Measurements from ENCODE around the gene HSD17B1. TPM values are rescaled to one million over a fixed set of nuclear protein-coding genes. Genes with fewer than 3 reads are reported as not detected.

The HSD17B1 gene
- polyA plus RNA-seq, 4 donors = 2.0 to 2.7 (median 2.3) TPM

GRCh38 chr17:42513686-42514085 is 39.0 kb upstream of the HSD17B1 start:
- WGBS, 3 donors = 96% methylated on average over 11 of the region's 11 CpGs
- H3K36me3 ChIP-seq (ENCODE audit: control insufficient read depth in 3 of 3, insufficient read depth in 2 of 3, low read depth in 1 of 3, low read length in 3 of 3) = peaks cover 0 to 88% (median 6%) of the 10 kb centered on the region in 3 donors
- H3K27me3 ChIP-seq (ENCODE audit: control insufficient read depth in 3 of 3, insufficient read depth in 3 of 3, low read length in 3 of 3) = no peaks in the 10 kb centered on the region
- no peak overlapping the region for H3K4me3 ChIP-seq (ENCODE audit: low read depth in 1 of 3, low read length in 3 of 3)
- DNase-seq (no peak), FAIRE-seq (no peak)
- H3K9me3 ChIP-seq (ENCODE audit: control insufficient read depth in 2 of 2, insufficient read depth in 1 of 2, low read depth in 1 of 2, low read length in 1 of 2) = no peaks in the 10 kb centered on the region
- H3K4me1 ChIP-seq (ENCODE audit: control insufficient read depth in 3 of 3, insufficient read depth in 2 of 3, low read depth in 1 of 3, low read length in 2 of 3) = peaks cover 0 to 54% (median 9%) of the 10 kb centered on the region in 3 donors
- peak overlapping the region in 2 of 3 donors; percentile 23 to 73 for H3K27ac ChIP-seq (ENCODE audit: low read depth in 1 of 3, low read length in 2 of 3)

DNA sequence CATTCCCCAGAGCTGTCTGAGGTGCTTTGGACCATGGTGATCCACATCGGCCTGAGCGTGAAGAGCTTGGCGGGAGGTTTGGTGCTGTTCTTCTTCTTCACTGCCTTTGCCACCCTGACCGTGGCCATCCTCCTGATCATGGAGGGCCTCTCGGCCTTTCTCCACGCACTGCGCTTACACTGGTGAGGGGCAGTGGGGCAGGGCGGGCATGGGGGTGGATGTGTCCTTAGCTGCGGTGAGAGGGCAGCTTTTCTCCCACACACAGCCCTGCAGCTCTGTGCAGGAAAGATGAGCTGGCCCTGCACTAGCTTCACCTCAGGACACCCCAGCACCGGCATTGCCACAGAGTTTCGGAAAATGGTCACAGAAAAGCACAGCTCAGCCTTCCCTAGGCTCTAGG is 38.4 kb upstream of the HSD17B1 start:
- WGBS, 3 donors = 97 to 99% (median 98%) methylated on average over 11 of the region's 11 CpGs

DNA sequence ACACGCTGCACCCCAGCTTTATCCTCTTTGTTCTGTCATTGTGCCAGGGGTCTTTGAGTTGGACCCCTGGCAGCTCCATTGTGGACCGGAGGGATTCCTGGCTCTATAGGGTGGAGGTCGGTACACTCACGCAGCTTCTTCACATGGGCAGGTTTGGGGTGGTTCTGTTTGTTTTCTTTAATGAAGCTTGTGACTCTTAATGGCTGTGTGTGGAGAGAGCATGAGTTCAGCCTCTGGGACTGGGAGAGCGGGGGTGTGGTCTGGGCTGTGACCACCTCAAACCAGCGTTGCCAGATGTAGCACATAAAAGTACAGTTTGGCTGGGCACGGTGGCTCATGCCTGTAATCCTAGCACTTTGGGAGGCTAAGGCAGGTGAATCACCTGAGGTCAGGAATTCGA is 37.9 kb upstream of the HSD17B1 start:
- 89 to 95% (median 93%) methylated on average over 8 of the region's 8 CpGs for WGBS, 3 donors
- Histone ChIP-seq H3K27me3 (ENCODE audit: control insufficient read depth in 3 of 3, insufficient read depth in 3 of 3, low read length in 3 of 3) (no peaks in the 10 kb centered on the region), H3K4me3 (ENCODE audit: low read depth in 1 of 3, low read length in 3 of 3) (no peak overlapping the region), H3K4me1 (ENCODE audit: control insufficient read depth in 3 of 3, insufficient read depth in 2 of 3, low read depth in 1 of 3, low read length in 2 of 3) (peaks cover 4 to 66% (median 19%) of the 10 kb centered on the region in 3 donors), H3K36me3 (ENCODE audit: control insufficient read depth in 3 of 3, insufficient read depth in 2 of 3, low read depth in 1 of 3, low read length in 3 of 3) (peaks cover 0 to 84% (median 4%) of the 10 kb centered on the region in 3 donors), H3K27ac (ENCODE audit: low read depth in 1 of 3, low read length in 2 of 3) (no peak overlapping the region), H3K9me3 (ENCODE audit: control insufficient read depth in 2 of 2, insufficient read depth in 1 of 2, low read depth in 1 of 2, low read length in 1 of 2) (no peaks in the 10 kb centered on the region)
- DNase-seq (no peak), FAIRE-seq (no peak)

More for the DNA sequence above, 38.4 kb upstream of the HSD17B1 start:
- Histone ChIP-seq H3K4me1 (ENCODE audit: control insufficient read depth in 3 of 3, insufficient read depth in 2 of 3, low read depth in 1 of 3, low read length in 2 of 3) (peaks cover 0 to 60% (median 14%) of the 10 kb centered on the region in 3 donors), H3K9me3 (ENCODE audit: control insufficient read depth in 2 of 2, insufficient read depth in 1 of 2, low read depth in 1 of 2, low read length in 1 of 2) (no peaks in the 10 kb centered on the region), H3K27ac (ENCODE audit: low read depth in 1 of 3, low read length in 2 of 3) (peak overlapping the region in 1 of 3 donors; percentile 73), H3K36me3 (ENCODE audit: control insufficient read depth in 3 of 3, insufficient read depth in 2 of 3, low read depth in 1 of 3, low read length in 3 of 3) (peaks cover 0 to 84% (median 6%) of the 10 kb centered on the region in 3 donors), H3K27me3 (ENCODE audit: control insufficient read depth in 3 of 3, insufficient read depth in 3 of 3, low read length in 3 of 3) (no peaks in the 10 kb centered on the region), H3K4me3 (ENCODE audit: low read depth in 1 of 3, low read length in 3 of 3) (no peak overlapping the region)
- FAIRE-seq (no peak), DNase-seq (no peak)

GRCh38 chr17:42517516-42517915 is 35.2 kb upstream of the HSD17B1 start:
- FAIRE-seq (no peak), DNase-seq (peak; percentile 81 to 89)
- 10 to 11% (median 11%) methylated on average over 9 of the region's 9 CpGs for WGBS, 3 donors
- Histone ChIP-seq H3K9me3 (ENCODE audit: control insufficient read depth in 2 of 2, insufficient read depth in 1 of 2, low read depth in 1 of 2, low read length in 1 of 2) (no peaks in the 10 kb centered on the region), H3K4me3 (ENCODE audit: low read depth in 1 of 3, low read length in 3 of 3) (no peak overlapping the region), H3K4me1 (ENCODE audit: control insufficient read depth in 3 of 3, insufficient read depth in 2 of 3, low read depth in 1 of 3, low read length in 2 of 3) (peaks cover 6 to 82% (median 28%) of the 10 kb centered on the region in 3 donors), H3K36me3 (ENCODE audit: control insufficient read depth in 3 of 3, insufficient read depth in 2 of 3, low read depth in 1 of 3, low read length in 3 of 3) (peaks cover 2 to 81% (median 9%) of the 10 kb centered on the region in 3 donors), H3K27me3 (ENCODE audit: control insufficient read depth in 3 of 3, insufficient read depth in 3 of 3, low read length in 3 of 3) (no peaks in the 10 kb centered on the region), H3K27ac (ENCODE audit: low read depth in 1 of 3, low read length in 2 of 3) (peak overlapping the region; percentile 87 to 97 (median 90))

DNA sequence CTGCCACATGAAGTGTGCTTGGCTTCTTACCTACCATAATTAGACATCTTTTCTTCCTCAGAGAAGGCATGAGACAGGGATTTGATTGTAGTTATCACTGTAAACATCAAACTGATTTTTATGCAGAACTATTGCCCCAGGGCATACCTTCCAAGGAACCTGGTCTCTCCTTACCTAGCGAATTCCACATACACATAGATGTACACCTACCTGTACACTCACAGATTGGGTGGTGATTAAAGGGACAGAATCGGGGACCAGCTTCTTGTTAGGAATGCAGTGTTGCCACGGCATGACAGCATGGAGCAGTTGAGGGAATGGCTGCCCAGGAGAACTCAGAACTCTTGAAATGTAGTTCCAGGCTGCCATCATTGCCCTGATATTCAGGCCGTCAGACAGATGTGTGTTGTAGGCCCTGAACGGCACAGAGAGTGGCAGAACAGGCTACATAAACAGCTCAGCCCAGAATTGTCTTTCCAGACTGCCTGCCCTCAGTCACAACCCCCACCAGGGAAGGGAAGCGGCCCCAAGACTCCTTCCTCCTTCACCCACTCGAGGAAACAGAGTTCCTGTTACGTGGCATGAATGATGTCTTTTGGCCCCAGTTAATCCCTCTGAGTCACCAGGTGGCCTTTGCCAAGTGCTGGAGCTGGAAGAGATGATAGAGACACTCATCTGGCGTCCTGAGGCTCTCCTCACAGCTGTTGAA is 34.5 kb upstream of the HSD17B1 start:
- peak overlapping the region; percentile 87 to 97 (median 90) for H3K27ac ChIP-seq (ENCODE audit: low read depth in 1 of 3, low read length in 2 of 3)
- FAIRE-seq (no peak), DNase-seq (peak; percentile 92 to 95)
- no peaks in the 10 kb centered on the region for H3K27me3 ChIP-seq (ENCODE audit: control insufficient read depth in 3 of 3, insufficient read depth in 3 of 3, low read length in 3 of 3)
- no peak overlapping the region for H3K4me3 ChIP-seq (ENCODE audit: low read depth in 1 of 3, low read length in 3 of 3)
- peaks cover 6 to 83% (median 28%) of the 10 kb centered on the region in 3 donors for H3K4me1 ChIP-seq (ENCODE audit: control insufficient read depth in 3 of 3, insufficient read depth in 2 of 3, low read depth in 1 of 3, low read length in 2 of 3)
- H3K9me3 ChIP-seq (ENCODE audit: control insufficient read depth in 2 of 2, insufficient read depth in 1 of 2, low read depth in 1 of 2, low read length in 1 of 2) = no peaks in the 10 kb centered on the region
- 19 to 30% (median 29%) methylated on average over 9 of the region's 9 CpGs for WGBS, 3 donors
- peaks cover 8 to 85% (median 9%) of the 10 kb centered on the region in 3 donors for H3K36me3 ChIP-seq (ENCODE audit: control insufficient read depth in 3 of 3, insufficient read depth in 2 of 3, low read depth in 1 of 3, low read length in 3 of 3)

GRCh38 chr17:42518755-42519545 is 33.8 kb upstream of the HSD17B1 start:
- H3K4me1 ChIP-seq (ENCODE audit: control insufficient read depth in 3 of 3, insufficient read depth in 2 of 3, low read depth in 1 of 3, low read length in 2 of 3) = peaks cover 6 to 81% (median 28%) of the 10 kb centered on the region in 3 donors
- FAIRE-seq (no peak), DNase-seq (peak; percentile 88 to 96)
- peak overlapping the region; percentile 64 to 97 (median 90) for H3K27ac ChIP-seq (ENCODE audit: low read depth in 1 of 3, low read length in 2 of 3)
- H3K36me3 ChIP-seq (ENCODE audit: control insufficient read depth in 3 of 3, insufficient read depth in 2 of 3, low read depth in 1 of 3, low read length in 3 of 3) = peaks cover 7 to 78% (median 8%) of the 10 kb centered on the region in 3 donors
- no peaks in the 10 kb centered on the region for H3K27me3 ChIP-seq (ENCODE audit: control insufficient read depth in 3 of 3, insufficient read depth in 3 of 3, low read length in 3 of 3)
- WGBS, 3 donors = 12 to 29% (median 25%) methylated on average over 6 of the region's 6 CpGs
- no peak overlapping the region for H3K4me3 ChIP-seq (ENCODE audit: low read depth in 1 of 3, low read length in 3 of 3)
- H3K9me3 ChIP-seq (ENCODE audit: control insufficient read depth in 2 of 2, insufficient read depth in 1 of 2, low read depth in 1 of 2, low read length in 1 of 2) = no peaks in the 10 kb centered on the region

GRCh38 chr17:42519546-42520491 is 32.9 kb upstream of the HSD17B1 start:
- Histone ChIP-seq H3K36me3 (ENCODE audit: control insufficient read depth in 3 of 3, insufficient read depth in 2 of 3, low read depth in 1 of 3, low read length in 3 of 3) (peaks cover 7 to 69% (median 8%) of the 10 kb centered on the region in 3 donors), H3K4me1 (ENCODE audit: control insufficient read depth in 3 of 3, insufficient read depth in 2 of 3, low read depth in 1 of 3, low read length in 2 of 3) (peaks cover 6 to 72% (median 28%) of the 10 kb centered on the region in 3 donors), H3K9me3 (ENCODE audit: control insufficient read depth in 2 of 2, insufficient read depth in 1 of 2, low read depth in 1 of 2, low read length in 1 of 2) (no peaks in the 10 kb centered on the region), H3K4me3 (ENCODE audit: low read depth in 1 of 3, low read length in 3 of 3) (no peak overlapping the region), H3K27ac (ENCODE audit: low read depth in 1 of 3, low read length in 2 of 3) (peak overlapping the region; percentile 64 to 97 (median 90)), H3K27me3 (ENCODE audit: control insufficient read depth in 3 of 3, insufficient read depth in 3 of 3, low read length in 3 of 3) (no peaks in the 10 kb centered on the region)
- DNase-seq (peak; percentile 45 to 79), FAIRE-seq (no peak)
- 26 to 35% (median 27%) methylated on average over 12 of the region's 12 CpGs for WGBS, 3 donors

Measured in small intestine (tissue), 7 donors.